ENCODE data around the gene CMTM8. TPM values are rescaled to one million over a fixed set of nuclear protein-coding genes. Genes with fewer than 3 reads are reported as not detected.

CMTM8 gene
- total RNA-seq, 1 donor from 2014 or later: 4.8 TPM

GRCh38 chr3:32334675-32335074 is 96.2 kb downstream of the CMTM8 start:
- DNase-seq (ENCODE audit: low read depth): no peak

- DNase-seq (ENCODE audit: low read depth): no peak
These were observed 97.1 kb downstream of the CMTM8 start for GRCh38 chr3:32335365-32336112.

GRCh38 chr3:32336113-32336498 is 97.6 kb downstream of the CMTM8 start:
- DNase-seq (ENCODE audit: low read depth): no peak

- DNase-seq (ENCODE audit: low read depth): no peak
These were observed 99.0 kb downstream of the CMTM8 start for GRCh38 chr3:32337505-32337904.

- peak; percentile 52 for DNase-seq (ENCODE audit: low read depth)
These were observed 101.6 kb downstream of the CMTM8 start for GRCh38 chr3:32340039-32340438.

GRCh38 chr3:32340611-32341365 is 102.3 kb downstream of the CMTM8 start:
- DNase-seq (ENCODE audit: low read depth): peak; percentile 14

GRCh38 chr3:32347343-32348125 is 109.1 kb downstream of the CMTM8 start:
- DNase-seq (ENCODE audit: low read depth): peak; percentile 6

GRCh38 chr3:32349184-32349583 is 110.7 kb downstream of the CMTM8 start:
- DNase-seq (ENCODE audit: low read depth): no peak

- DNase-seq (ENCODE audit: low read depth): no peak
These were observed 114.1 kb downstream of the CMTM8 start for GRCh38 chr3:32352563-32352962.

- DNase-seq (ENCODE audit: low read depth): no peak
These were observed 114.9 kb downstream of the CMTM8 start for GRCh38 chr3:32353351-32353750.

GRCh38 chr3:32354362-32354778 is 115.9 kb downstream of the CMTM8 start:
- no peak for DNase-seq (ENCODE audit: low read depth)

GRCh38 chr3:32355751-32356291 is 117.3 kb downstream of the CMTM8 start:
- DNase-seq (ENCODE audit: low read depth): no peak

- DNase-seq (ENCODE audit: low read depth): no peak
These were observed 121.4 kb downstream of the CMTM8 start for GRCh38 chr3:32359766-32360492.

- no peak for DNase-seq (ENCODE audit: low read depth)
These were observed 122.0 kb downstream of the CMTM8 start for GRCh38 chr3:32360493-32360827.

GRCh38 chr3:32366638-32367397 is 128.3 kb downstream of the CMTM8 start:
- no peak for DNase-seq (ENCODE audit: low read depth)

- no peak for DNase-seq (ENCODE audit: low read depth)
These were observed 129.0 kb downstream of the CMTM8 start for GRCh38 chr3:32367442-32367841.

- no peak for DNase-seq (ENCODE audit: low read depth)
These were observed 133.2 kb downstream of the CMTM8 start for GRCh38 chr3:32371461-32372212.

GRCh38 chr3:32372213-32372490 is 133.7 kb downstream of the CMTM8 start:
- no peak for DNase-seq (ENCODE audit: low read depth)

- no peak for DNase-seq (ENCODE audit: low read depth)
These were observed 134.8 kb downstream of the CMTM8 start for GRCh38 chr3:32373276-32373675.

- no peak for DNase-seq (ENCODE audit: low read depth)
These were observed 135.4 kb downstream of the CMTM8 start for GRCh38 chr3:32373844-32374243.

Data from myocyte (in vitro differentiated cells).